Suprapubic skin (tissue), 4 donors: ENCODE data around the gene ATP2A1. TPM values are rescaled to one million over a fixed set of nuclear protein-coding genes. Genes with fewer than 3 reads are reported as not detected.
A peak's percentile ranks its signal among the peaks of the same experiment; 100 is the strongest.

Experiments used
- DNase-seq, 2 donors: peaks; one replicate each; pipeline ENCODE4 v3.0.0-alpha.2; 2019; ENCODE audit warnings: low spot score in 2 of 2
- H3K27ac ChIP-seq: fragments of 200-600 bp; sonication (generic); one replicate; pipeline ENCODE4 v1.5.1; 2019
- H3K27me3 ChIP-seq: fragments of 200-600 bp; sonication (generic); one replicate; pipeline ENCODE4 v1.5.1; 2019
- H3K36me3 ChIP-seq: fragments of 200-600 bp; sonication (generic); one replicate; pipeline ENCODE4 v1.5.1; 2019
- H3K4me1 ChIP-seq: fragments of 200-600 bp; sonication (generic); one replicate; pipeline ENCODE4 v1.5.1; 2019
- H3K4me3 ChIP-seq: fragments of 200-600 bp; sonication (generic); one replicate; pipeline ENCODE4 v1.5.1; 2019; ENCODE audit warnings: mild to moderate bottlenecking
- H3K9me3 ChIP-seq: fragments of 200-600 bp; sonication (generic); one replicate; pipeline ENCODE4 v1.5.1; 2019
- EP300 ChIP-seq: sonication (generic); formaldehyde crosslinking; IDR thresholded peaks from one replicate; pipeline ENCODE4 v1.6.1; 2017; ENCODE audit warnings: antibody characterized with exemption
- POLR2A ChIP-seq, 2 donors: fragments of 450-650 bp; IDR thresholded peaks; one replicate each; pipeline ENCODE4 v1.6.1; 2017; ENCODE audit warnings: antibody characterized with exemption in 2 of 2, mild to moderate bottlenecking in 2 of 2, moderate library complexity in 2 of 2
- POLR2AphosphoS5 ChIP-seq, 3 donors: sonication (generic); formaldehyde crosslinking; IDR thresholded peaks; one replicate each; pipeline ENCODE4 v1.6.1; 2017; ENCODE audit warnings: antibody characterized with exemption in 3 of 3
- WGBS: methylation state at CpG from one replicate; pipeline ENCODE4 v1.1.5; 2018; 5-methylcytosine and 5-hydroxymethylcytosine counted together
- total RNA-seq, 4 donors: library from RNA; depleted of rRNA; stranded (reverse); fragments of >200 nt; gene quantifications; one replicate each; pipeline ENCODE4 v1.1.0, GENCODE V29; 2016
- TF ChIP-seq, protein P1 (sequence below), 2 donors: fragments of 200-600 bp in 1 of 2; fragments of 450-650 bp in 1 of 2; sonication (generic) in 1 of 2; IDR thresholded peaks; one replicate each; pipeline ENCODE4 v1.5.1; 2016 to 2019; ENCODE audit warnings: antibody characterized with exemption in 2 of 2, mild to moderate bottlenecking in 1 of 2, moderate library complexity in 1 of 2

Gene ATP2A1
- total RNA-seq, 4 donors from 2014 or later, result 0.34 to 0.72 TPM; not detected in 2

DNA sequence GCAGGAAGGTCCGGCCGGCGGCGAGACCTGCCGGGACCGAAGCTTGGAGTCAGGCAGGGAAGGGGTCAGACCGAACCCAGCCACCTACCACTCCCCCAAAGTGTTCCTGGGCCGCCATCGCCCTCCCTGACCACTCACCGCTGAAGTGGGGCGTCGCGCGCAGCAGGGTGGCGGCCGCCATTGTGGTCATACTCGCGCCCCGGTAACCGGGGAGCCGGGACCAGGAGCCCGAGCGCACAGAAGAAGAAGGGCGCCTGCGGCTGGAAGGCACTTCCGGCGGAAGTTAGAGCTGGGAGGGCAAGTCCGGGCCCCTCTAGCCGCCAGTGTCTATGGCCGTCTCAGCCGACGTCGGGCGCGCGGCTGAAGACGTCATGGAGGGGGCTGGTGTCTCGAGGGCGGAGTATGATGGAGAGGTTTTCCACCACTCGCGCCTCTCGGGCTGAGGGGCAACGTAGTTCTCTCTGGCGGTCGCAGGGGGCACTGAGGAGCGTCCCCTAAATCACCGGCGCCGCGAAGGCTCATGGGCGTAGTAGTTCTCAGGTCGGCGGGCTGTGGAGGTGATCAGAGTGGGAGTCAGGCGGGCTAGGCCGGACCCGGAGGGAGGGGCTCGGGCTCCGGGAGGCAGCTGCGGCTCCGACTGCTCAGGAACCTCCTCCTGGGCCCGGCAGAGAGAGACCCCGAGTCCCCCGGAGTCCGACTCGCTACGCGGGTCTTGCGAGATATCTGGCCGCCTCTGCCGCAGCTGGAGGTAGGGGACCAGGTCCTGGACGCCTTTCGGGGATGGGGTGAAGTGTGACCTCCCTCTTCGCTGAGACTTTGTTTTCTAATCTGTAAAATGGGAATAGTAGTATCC is 32.0 kb upstream of the ATP2A1 start, which contains the start of gene TUFM:
TUFM (minus strand) TSS at position 269 of the 853 bp plus-strand sequence; CDS start at position 190, 79 bp downstream.
- Histone ChIP-seq H3K4me3 (peak within 1 kb of the TSS; percentile 76), H3K4me1 (peaks cover 19% of the 10 kb centered on the region), H3K36me3 (peaks cover 37% of the 10 kb centered on the region), H3K9me3 (no peaks in the 10 kb centered on the region), H3K27me3 (no peaks in the 10 kb centered on the region), H3K27ac (peak within 1 kb of the TSS; percentile 77)
- TF ChIP-seq POLR2AphosphoS5 (IDR thresholded peaks at IDR 0.05) (peak in 2 of 3 donors; percentile 56 to 81), POLR2A (IDR thresholded peaks at IDR 0.05) (peak in 1 of 2 donors; percentile 43), EP300 (no peak)
- TF ChIP-seq, protein P1, sequence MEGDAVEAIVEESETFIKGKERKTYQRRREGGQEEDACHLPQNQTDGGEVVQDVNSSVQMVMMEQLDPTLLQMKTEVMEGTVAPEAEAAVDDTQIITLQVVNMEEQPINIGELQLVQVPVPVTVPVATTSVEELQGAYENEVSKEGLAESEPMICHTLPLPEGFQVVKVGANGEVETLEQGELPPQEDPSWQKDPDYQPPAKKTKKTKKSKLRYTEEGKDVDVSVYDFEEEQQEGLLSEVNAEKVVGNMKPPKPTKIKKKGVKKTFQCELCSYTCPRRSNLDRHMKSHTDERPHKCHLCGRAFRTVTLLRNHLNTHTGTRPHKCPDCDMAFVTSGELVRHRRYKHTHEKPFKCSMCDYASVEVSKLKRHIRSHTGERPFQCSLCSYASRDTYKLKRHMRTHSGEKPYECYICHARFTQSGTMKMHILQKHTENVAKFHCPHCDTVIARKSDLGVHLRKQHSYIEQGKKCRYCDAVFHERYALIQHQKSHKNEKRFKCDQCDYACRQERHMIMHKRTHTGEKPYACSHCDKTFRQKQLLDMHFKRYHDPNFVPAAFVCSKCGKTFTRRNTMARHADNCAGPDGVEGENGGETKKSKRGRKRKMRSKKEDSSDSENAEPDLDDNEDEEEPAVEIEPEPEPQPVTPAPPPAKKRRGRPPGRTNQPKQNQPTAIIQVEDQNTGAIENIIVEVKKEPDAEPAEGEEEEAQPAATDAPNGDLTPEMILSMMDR (IDR thresholded peaks at IDR 0.05), result peak; percentile 26 to 82
- under 1% methylated on average over 43 of the region's 73 CpGs for WGBS
- peak; percentile 98 to 99 for DNase-seq

DNA sequence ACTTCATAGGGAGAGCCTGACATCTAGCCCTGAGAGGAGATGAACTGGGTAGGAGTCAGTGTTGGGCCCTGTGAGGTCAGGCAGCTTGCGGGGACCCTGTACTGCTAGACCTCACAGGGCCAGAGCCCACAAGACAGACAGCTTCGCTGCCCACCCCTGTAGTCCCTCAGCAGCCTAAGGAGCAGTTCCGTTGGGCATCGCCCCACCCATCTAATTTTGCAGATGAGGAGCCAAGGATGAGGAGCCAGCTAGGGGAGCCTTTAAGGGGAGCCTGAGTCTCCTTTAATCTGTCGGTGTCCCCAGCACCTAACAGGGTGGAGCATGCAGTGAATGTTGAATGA is 31.4 kb upstream of the ATP2A1 start:
- Histone ChIP-seq H3K27me3 (no peaks in the 10 kb centered on the region), H3K27ac (peak overlapping the region; percentile 53), H3K4me3 (peak overlapping the region; percentile 76), H3K9me3 (no peaks in the 10 kb centered on the region), H3K36me3 (peaks cover 31% of the 10 kb centered on the region), H3K4me1 (peaks cover 19% of the 10 kb centered on the region)
- WGBS, result 0% methylated on average over 3 of the region's 5 CpGs
- TF ChIP-seq POLR2AphosphoS5 (IDR thresholded peaks at IDR 0.05) (no peak), POLR2A (IDR thresholded peaks at IDR 0.05) (no peak), EP300 (no peak)
- TF ChIP-seq, protein P1 (IDR thresholded peaks at IDR 0.05), result no peak
- no peak for DNase-seq

DNA sequence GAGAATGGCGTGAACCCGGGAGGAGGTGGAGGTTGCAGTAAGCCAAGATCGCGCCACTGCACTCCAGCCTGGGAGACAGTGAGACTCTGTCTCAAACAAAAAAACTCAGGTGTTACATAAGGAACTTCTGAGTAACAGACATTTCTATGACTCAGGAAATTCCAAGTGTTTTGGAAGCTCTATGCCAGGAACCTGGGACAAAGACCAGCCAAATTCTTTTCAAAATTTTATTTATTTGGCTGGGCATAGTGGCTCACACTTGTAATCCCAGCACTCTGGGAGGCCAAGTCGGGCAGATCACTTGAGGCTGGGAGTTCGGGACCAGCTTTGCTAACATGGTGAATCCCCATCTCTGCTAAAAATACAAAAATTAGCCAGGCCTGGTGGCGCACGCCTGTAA is 19.9 kb upstream of the ATP2A1 start:
- no peaks in the 10 kb centered on the region for H3K36me3 ChIP-seq
- H3K9me3 ChIP-seq, result no peaks in the 10 kb centered on the region
- H3K4me3 ChIP-seq, result no peak overlapping the region
- H3K27me3 ChIP-seq, result no peaks in the 10 kb centered on the region
- H3K4me1 ChIP-seq, result peaks cover 9% of the 10 kb centered on the region
- no peak for DNase-seq
- WGBS, result 64% methylated on average over 8 of the region's 8 CpGs
- no peak for TF ChIP-seq EP300
- TF ChIP-seq, protein P1 (IDR thresholded peaks at IDR 0.05), result no peak
- TF ChIP-seq POLR2A (IDR thresholded peaks at IDR 0.05), result no peak
- TF ChIP-seq POLR2AphosphoS5 (IDR thresholded peaks at IDR 0.05), result no peak
- H3K27ac ChIP-seq, result no peak overlapping the region

DNA sequence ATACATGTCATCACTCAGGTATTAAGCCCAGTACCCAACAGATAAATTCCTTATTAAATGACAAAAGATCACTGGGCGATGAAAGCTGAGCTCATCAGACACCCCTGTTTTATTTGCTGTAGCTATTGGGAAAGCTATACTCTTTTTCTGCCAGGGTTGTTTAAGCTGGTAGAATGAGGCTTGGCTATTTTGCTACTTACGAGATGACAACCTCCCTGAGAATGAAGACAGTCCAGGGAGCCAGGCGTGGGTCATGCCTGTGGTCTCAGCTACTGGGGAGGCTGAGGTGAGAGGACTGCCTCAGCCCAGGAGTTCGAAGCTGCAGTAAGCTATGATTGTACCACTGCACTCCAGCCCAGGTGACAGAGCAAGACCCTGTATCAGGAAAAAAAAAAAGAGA is 19.0 kb upstream of the ATP2A1 start:
- Histone ChIP-seq H3K4me3 (no peak overlapping the region), H3K27ac (no peak overlapping the region), H3K9me3 (no peaks in the 10 kb centered on the region), H3K27me3 (no peaks in the 10 kb centered on the region), H3K4me1 (peaks cover 13% of the 10 kb centered on the region), H3K36me3 (no peaks in the 10 kb centered on the region)
- 80% methylated on average over 4 of the region's 4 CpGs for WGBS
- no peak for DNase-seq
- TF ChIP-seq EP300, result no peak
- no peak for TF ChIP-seq POLR2AphosphoS5 (IDR thresholded peaks at IDR 0.05)
- TF ChIP-seq, protein P1 (IDR thresholded peaks at IDR 0.05), result no peak
- no peak for TF ChIP-seq POLR2A (IDR thresholded peaks at IDR 0.05)
